Measurements from ENCODE around the gene ARID1B.
"Not testable (repeated sequence)": the region's sequence is repeated elsewhere in the genome, so short reads cannot be mapped to it uniquely, and the experiment has no call there.

The ARID1B gene

GRCh38 chr6:157034436-157035230 is 257.5 kb downstream of the ARID1B start:
- DNase-seq = peak; percentile 66

GRCh38 chr6:157035546-157035945 is 258.4 kb downstream of the ARID1B start:
- DNase-seq = no peak

GRCh38 chr6:157036245-157036711 is 259.1 kb downstream of the ARID1B start:
- DNase-seq = no peak

- no peak for DNase-seq
Measured at GRCh38 chr6:157037165-157037564, 260.0 kb downstream of the ARID1B start.

GRCh38 chr6:157038610-157039009 is 261.4 kb downstream of the ARID1B start:
- DNase-seq = no peak

GRCh38 chr6:157039639-157040038 is 262.5 kb downstream of the ARID1B start:
- DNase-seq = not testable (repeated sequence)

GRCh38 chr6:157040191-157040590 is 263.0 kb downstream of the ARID1B start:
- no peak for DNase-seq

GRCh38 chr6:157045831-157046454 is 268.8 kb downstream of the ARID1B start:
- DNase-seq = peak; percentile 74

GRCh38 chr6:157046776-157047175 is 269.6 kb downstream of the ARID1B start:
- DNase-seq = no peak

- no peak for DNase-seq
Measured at GRCh38 chr6:157047328-157047727, 270.1 kb downstream of the ARID1B start.

GRCh38 chr6:157047951-157048350 is 270.8 kb downstream of the ARID1B start:
- DNase-seq = no peak

- DNase-seq = no peak
Measured at GRCh38 chr6:157049133-157049532, 272.0 kb downstream of the ARID1B start.

- DNase-seq = peak; percentile 89
Measured at GRCh38 chr6:157050537-157051265, 273.5 kb downstream of the ARID1B start.

GRCh38 chr6:157054531-157054979 is 277.4 kb downstream of the ARID1B start:
- no peak for DNase-seq

- DNase-seq = no peak
Measured at GRCh38 chr6:157055863-157056262, 278.7 kb downstream of the ARID1B start.

- no peak for DNase-seq
Measured at GRCh38 chr6:157056275-157056674, 279.1 kb downstream of the ARID1B start.

GRCh38 chr6:157058574-157058973 is 281.4 kb downstream of the ARID1B start:
- no peak for DNase-seq

- DNase-seq = peak; percentile 24
Measured at GRCh38 chr6:157059781-157060180, 282.6 kb downstream of the ARID1B start.

GRCh38 chr6:157060440-157060952 is 283.3 kb downstream of the ARID1B start:
- no peak for DNase-seq

- DNase-seq = no peak
Measured at GRCh38 chr6:157061770-157062594, 284.8 kb downstream of the ARID1B start.

- peak; percentile 87 for DNase-seq
Measured at GRCh38 chr6:157063176-157063905, 286.2 kb downstream of the ARID1B start.

- no peak for DNase-seq
Measured at GRCh38 chr6:157063923-157064322, 286.7 kb downstream of the ARID1B start.
